Right lobe of liver (tissue), 6 donors: ENCODE measurements around the gene FAM237A. TPM values are rescaled to one million over a fixed set of nuclear protein-coding genes. Genes with fewer than 3 reads are reported as not detected.

Source experiments
- ATAC-seq, 4 donors: fragments of 200-7000 bp; cut with Tn5 transposase; one replicate each; pipeline ENCODE4 v1.9.1; 2020; ENCODE audit warnings: mild to moderate bottlenecking in 4 of 4, moderate library complexity in 4 of 4
- DNase-seq, 3 donors: peaks; one replicate each; pipeline ENCODE4 v3.0.0-alpha.2; 2020
- H3K27ac ChIP-seq, 3 donors: fragments of 200-600 bp; one replicate each; pipeline ENCODE4 v1.8.0; 2022
- H3K27me3 ChIP-seq, 2 donors: fragments of 200-600 bp; one replicate each; pipeline ENCODE4 v1.8.0; 2022
- H3K36me3 ChIP-seq, 4 donors: fragments of 200-600 bp; sonication (generic) in 1 of 4; one replicate each; pipeline versions ENCODE4 v1.5.1 to v1.8.0; 2017 to 2022; ENCODE audit warnings: control low read depth in 1 of 4
- H3K4me1 ChIP-seq, 4 donors: fragments of 200-600 bp; sonication (generic) in 1 of 4; one replicate each; pipeline versions ENCODE4 v1.5.1 to v1.8.0; 2017 to 2022; ENCODE audit warnings: control low read depth in 1 of 4
- H3K4me3 ChIP-seq, 3 donors: fragments of 200-600 bp; one replicate each; pipeline ENCODE4 v1.8.0; 2022
- H3K9me3 ChIP-seq, 4 donors: fragments of 200-600 bp; sonication (generic) in 1 of 4; one replicate each; pipeline versions ENCODE4 v1.5.1 to v1.8.0; 2017 to 2022; ENCODE audit warnings: control low read depth in 1 of 4
- POLR2A ChIP-seq: fragments of 450-650 bp; IDR thresholded peaks from one replicate; pipeline ENCODE4 v1.6.1; 2017; ENCODE audit warnings: antibody characterized with exemption, mild to moderate bottlenecking
- WGBS: methylation state at CpG from one replicate; pipeline ENCODE4 v1.1.6; 2018; ENCODE audit warnings: low coverage, low lambda C conversion rate; ENCODE audit not compliant: insufficient coverage; ENCODE audit errors: missing lambda C conversion rate; 5-methylcytosine and 5-hydroxymethylcytosine counted together
- intact Hi-C, 2 donors: fragments of 100-400 bp; cut with DNase I; formaldehyde crosslinking; loops; one replicate each; pipeline versions ENCODE4 v1.11.2 to v1.14.1; 2022
- total RNA-seq, 6 experiments: library from RNA; depleted of rRNA in 2 of 6; stranded (reverse); fragments of >200 nt in 2 of 6; fragmentation: NEBNext Ultra II Directional in 3 of 6; extraction: Animal tissue kit (Norgen Biotek cat#: 25700) in 3 of 6; gene quantifications; one replicate each; pipeline versions ENCODE4 v1.1.0 to v1.2.4, GENCODE V29; 2016 to 2023
- TF ChIP-seq, protein P1 (sequence below), 4 donors: fragments of 200-600 bp in 3 of 4; fragments of 450-650 bp in 1 of 4; IDR thresholded peaks; one replicate each; pipeline versions ENCODE4 v1.5.1 to v1.8.0; 2016 to 2022; ENCODE audit warnings: antibody characterized with exemption in 4 of 4, mild to moderate bottlenecking in 2 of 4
- donor health status: DM: no; HTN: yes; CAD: no.
- donor health status: DM: no; HTN: no; CAD: no.
- donor health status: DM: no; HTN: no; CAD: no.
- donor health status: DM: no; HTN: yes; CAD: no.
- donor health status: DM: no; HTN: yes; CAD: no.

The FAM237A gene
- total RNA-seq, 6 experiments from 2014 or later, result not detected

GRCh38 chr2:206639636-206640035, 2.7 kb upstream of the FAM237A start:
- Histone ChIP-seq H3K9me3 (no peaks in the 10 kb centered on the region), H3K27ac (no peak overlapping the region), H3K4me3 (no peak overlapping the region), H3K27me3 (no peaks in the 10 kb centered on the region), H3K36me3 (no peaks in the 10 kb centered on the region), H3K4me1 (no peaks in the 10 kb centered on the region)
- no peak for ATAC-seq
- intact Hi-C loops, result no loop called here
- no peak for DNase-seq
- WGBS, result 7% methylated on average over 2 of the region's 2 CpGs
- TF ChIP-seq, protein P1, sequence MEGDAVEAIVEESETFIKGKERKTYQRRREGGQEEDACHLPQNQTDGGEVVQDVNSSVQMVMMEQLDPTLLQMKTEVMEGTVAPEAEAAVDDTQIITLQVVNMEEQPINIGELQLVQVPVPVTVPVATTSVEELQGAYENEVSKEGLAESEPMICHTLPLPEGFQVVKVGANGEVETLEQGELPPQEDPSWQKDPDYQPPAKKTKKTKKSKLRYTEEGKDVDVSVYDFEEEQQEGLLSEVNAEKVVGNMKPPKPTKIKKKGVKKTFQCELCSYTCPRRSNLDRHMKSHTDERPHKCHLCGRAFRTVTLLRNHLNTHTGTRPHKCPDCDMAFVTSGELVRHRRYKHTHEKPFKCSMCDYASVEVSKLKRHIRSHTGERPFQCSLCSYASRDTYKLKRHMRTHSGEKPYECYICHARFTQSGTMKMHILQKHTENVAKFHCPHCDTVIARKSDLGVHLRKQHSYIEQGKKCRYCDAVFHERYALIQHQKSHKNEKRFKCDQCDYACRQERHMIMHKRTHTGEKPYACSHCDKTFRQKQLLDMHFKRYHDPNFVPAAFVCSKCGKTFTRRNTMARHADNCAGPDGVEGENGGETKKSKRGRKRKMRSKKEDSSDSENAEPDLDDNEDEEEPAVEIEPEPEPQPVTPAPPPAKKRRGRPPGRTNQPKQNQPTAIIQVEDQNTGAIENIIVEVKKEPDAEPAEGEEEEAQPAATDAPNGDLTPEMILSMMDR (IDR thresholded peaks at IDR 0.05), result no peak
- no peak for TF ChIP-seq POLR2A

DNA sequence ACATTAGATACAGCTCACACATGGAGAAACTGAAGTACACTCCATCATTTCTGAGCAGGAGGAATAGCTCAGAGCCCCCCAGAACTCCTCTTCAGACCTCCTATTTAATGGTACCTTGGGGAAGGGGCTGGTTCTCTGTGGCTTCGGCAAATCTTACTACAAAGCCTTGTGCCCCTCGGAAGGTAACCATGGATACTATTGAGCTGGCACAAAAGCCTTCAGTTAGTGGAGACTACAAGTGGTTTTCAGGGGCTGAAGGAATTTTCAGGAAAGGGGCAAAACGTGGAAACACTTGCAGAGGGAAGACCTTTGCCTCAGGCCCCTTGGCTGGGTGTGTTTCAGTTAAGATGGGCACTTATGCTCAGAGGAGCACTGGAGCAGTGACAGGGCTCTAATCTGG, 1.1 kb upstream of the FAM237A start:
- WGBS, result 50% methylated on average over 1 of the region's 3 CpGs
- no peaks in the 10 kb centered on the region for H3K27me3 ChIP-seq

DNA sequence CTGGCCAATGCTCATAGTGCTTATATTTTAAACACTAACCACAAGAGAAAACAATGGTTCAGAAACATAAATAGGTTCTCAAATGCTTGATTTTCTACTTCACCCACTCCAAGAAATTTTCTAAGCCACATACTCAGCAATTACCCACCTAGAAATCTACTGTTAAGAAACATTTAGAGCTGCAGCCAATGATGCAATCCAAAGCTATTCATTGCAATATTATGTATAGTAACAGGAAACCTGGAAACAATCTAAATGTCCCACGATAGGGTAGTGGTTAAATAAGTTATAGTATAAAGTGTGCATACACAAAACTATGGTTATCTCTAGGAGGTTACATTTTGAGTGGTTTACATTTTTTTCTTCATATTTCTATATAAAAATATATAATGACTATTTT, 5.7 kb downstream of the FAM237A start:
- intact Hi-C loops, result no loop called here
- Histone ChIP-seq H3K9me3 (no peaks in the 10 kb centered on the region), H3K27ac (no peak overlapping the region), H3K4me1 (no peaks in the 10 kb centered on the region), H3K4me3 (no peak overlapping the region), H3K36me3 (no peaks in the 10 kb centered on the region), H3K27me3 (no peaks in the 10 kb centered on the region)
- 54% methylated on average over 1 of the region's 1 CpG for WGBS
- ATAC-seq (no peak), DNase-seq (no peak)
- TF ChIP-seq, protein P1 (IDR thresholded peaks at IDR 0.05), result no peak
- TF ChIP-seq POLR2A, result no peak

More for the DNA sequence above, 1.1 kb upstream of the FAM237A start:
- Histone ChIP-seq H3K4me1 (no peaks in the 10 kb centered on the region), H3K4me3 (no peak overlapping the region), H3K27ac (no peak overlapping the region), H3K9me3 (no peaks in the 10 kb centered on the region), H3K36me3 (no peaks in the 10 kb centered on the region)
- no peak for ATAC-seq
- no peak for DNase-seq
- TF ChIP-seq, protein P1 (IDR thresholded peaks at IDR 0.05), result no peak
- no peak for TF ChIP-seq POLR2A
- intact Hi-C loops, result no loop called here

- Histone ChIP-seq H3K36me3 (no peaks in the 10 kb centered on the region), H3K4me1 (no peaks in the 10 kb centered on the region), H3K4me3 (no peak overlapping the region), H3K27me3 (no peaks in the 10 kb centered on the region), H3K27ac (no peak overlapping the region), H3K9me3 (no peaks in the 10 kb centered on the region)
- TF ChIP-seq, protein P1 (IDR thresholded peaks at IDR 0.05), result no peak
- no peak for TF ChIP-seq POLR2A
- intact Hi-C loops, result no loop called here
- DNase-seq (no peak), ATAC-seq (no peak)
- 78% methylated on average over 1 of the region's 1 CpG for WGBS
Observed at GRCh38 chr2:206657087-206657486, 14.8 kb downstream of the FAM237A start.

DNA sequence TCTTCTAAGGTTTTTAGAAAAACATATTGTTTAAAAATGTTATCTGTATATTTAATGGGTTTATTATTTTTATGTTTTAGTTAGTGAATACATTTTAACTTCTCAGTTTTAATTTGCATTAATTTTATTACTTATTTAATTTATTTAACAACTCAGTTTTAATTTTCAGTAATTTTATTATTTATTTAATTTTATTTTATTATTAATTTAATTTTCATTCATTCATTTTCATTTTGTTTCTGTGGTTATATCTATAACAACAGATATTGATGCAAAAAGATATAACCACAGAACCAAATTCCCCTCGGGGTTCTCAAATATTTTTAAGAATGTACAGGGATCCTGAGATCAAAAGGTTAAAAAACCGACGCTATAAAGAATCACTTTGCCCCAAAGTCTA, 23.0 kb downstream of the FAM237A start:
- H3K27ac ChIP-seq, result no peak overlapping the region
- intact Hi-C loops, result no loop called here

More for the DNA sequence above, 23.0 kb downstream of the FAM237A start:
- ATAC-seq, result no peak
- 52% methylated on average over 3 of the region's 3 CpGs for WGBS
- Histone ChIP-seq H3K9me3 (no peaks in the 10 kb centered on the region), H3K36me3 (no peaks in the 10 kb centered on the region), H3K4me1 (no peaks in the 10 kb centered on the region), H3K4me3 (no peak overlapping the region), H3K27me3 (no peaks in the 10 kb centered on the region)
- no peak for DNase-seq
- TF ChIP-seq POLR2A, result no peak
- TF ChIP-seq, protein P1 (IDR thresholded peaks at IDR 0.05), result no peak
